Mesothelial cell of epicardium (in vitro differentiated cells): ENCODE measurements around the gene DCAF11. TPM values are rescaled to one million over a fixed set of nuclear protein-coding genes. Genes with fewer than 3 reads are reported as not detected.

Experiments
- DNase-seq, 2 experiments: peaks; one replicate each; pipeline ENCODE4 v3.0.0; 2021; ENCODE audit warnings: low spot score in 2 of 2; ENCODE audit not compliant: unreplicated experiment in 2 of 2
- H3K27ac Mint-ChIP-seq: 2 replicates; pipeline ENCODE4 v1.8.0; 2021; ENCODE audit warnings: mixed read lengths
- H3K27me3 Mint-ChIP-seq: 2 replicates; pipeline ENCODE4 v1.8.0; 2021; ENCODE audit warnings: low read depth, mixed read lengths
- H3K36me3 Mint-ChIP-seq: 2 replicates; pipeline ENCODE4 v1.8.0; 2021; ENCODE audit warnings: mixed read lengths
- H3K4me1 Mint-ChIP-seq: 2 replicates; pipeline ENCODE4 v1.8.0; 2021; ENCODE audit warnings: mixed read lengths
- H3K4me3 Mint-ChIP-seq: 2 replicates; pipeline ENCODE4 v1.8.0; 2021; ENCODE audit warnings: mild to moderate bottlenecking, moderate library complexity, mixed read lengths
- H3K9me3 Mint-ChIP-seq: 2 replicates; pipeline ENCODE4 v1.8.0; 2021; ENCODE audit warnings: mixed read lengths
- CTCF ChIP-seq: fragments of 200-600 bp; sonication (generic); IDR thresholded peaks from one replicate; pipeline ENCODE4 v1.5.0; 2021; ENCODE audit warnings: antibody characterized with exemption; ENCODE audit not compliant: unreplicated experiment
- total RNA-seq: library from RNA; stranded (reverse); gene quantifications from 3 replicates; pipeline ENCODE4 v1.2.1, GENCODE V29; 2021

Gene DCAF11
- total RNA-seq, 1 donor from 2014 or later = 62.3 TPM

DNA sequence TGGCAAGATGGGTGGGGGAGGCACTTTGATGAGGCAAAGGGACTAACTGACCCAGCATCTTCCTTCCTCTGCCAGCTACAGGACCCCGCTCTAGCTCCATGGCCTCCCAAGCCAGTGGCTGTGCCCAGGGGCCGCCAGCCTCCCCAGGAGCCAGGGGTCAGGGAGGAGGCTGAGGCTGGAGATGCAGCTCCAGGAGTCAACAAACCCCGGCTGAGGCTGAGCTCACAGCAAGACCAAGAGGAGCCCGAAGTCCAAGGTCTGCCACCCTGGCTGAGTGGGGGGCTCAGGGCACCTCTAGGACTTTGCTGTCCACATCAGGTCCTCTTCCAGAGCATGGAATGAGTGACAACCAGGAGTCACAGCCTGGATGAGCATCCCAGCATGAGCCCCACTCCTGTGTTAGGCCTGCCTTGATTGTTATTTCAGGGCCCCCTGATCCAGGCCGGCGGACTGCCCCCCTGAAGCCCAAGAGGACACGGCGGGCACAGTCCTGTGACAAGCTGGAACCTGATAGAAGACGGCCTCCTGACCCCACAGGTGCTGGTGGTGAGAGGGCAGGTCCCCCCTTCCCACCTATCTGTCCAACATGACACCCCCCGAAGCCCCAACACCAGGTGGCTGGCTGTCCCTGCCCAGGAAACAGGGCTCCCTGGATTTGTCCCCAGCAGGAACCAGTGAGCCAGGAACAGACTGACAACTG lies 45.7 kb upstream of the DCAF11 start:
- Mint-ChIP-seq H3K27me3 (peaks cover 37% of the 10 kb centered on the region), H3K36me3 (no peaks in the 10 kb centered on the region), H3K4me3 (no peak overlapping the region), H3K4me1 (no peaks in the 10 kb centered on the region), H3K9me3 (no peaks in the 10 kb centered on the region), H3K27ac (no peak overlapping the region)
- DNase-seq = no peak
- no peak for TF ChIP-seq CTCF

- no peaks in the 10 kb centered on the region for H3K4me1 Mint-ChIP-seq
- H3K9me3 Mint-ChIP-seq = no peaks in the 10 kb centered on the region
- H3K27ac Mint-ChIP-seq = no peak overlapping the region
- no peak overlapping the region for H3K4me3 Mint-ChIP-seq
- no peak for DNase-seq
- no peaks in the 10 kb centered on the region for H3K36me3 Mint-ChIP-seq
- H3K27me3 Mint-ChIP-seq = peaks cover 37% of the 10 kb centered on the region
- no peak for TF ChIP-seq CTCF
Measured at GRCh38 chr14:24069411-24069735, 45.2 kb upstream of the DCAF11 start.

DNA sequence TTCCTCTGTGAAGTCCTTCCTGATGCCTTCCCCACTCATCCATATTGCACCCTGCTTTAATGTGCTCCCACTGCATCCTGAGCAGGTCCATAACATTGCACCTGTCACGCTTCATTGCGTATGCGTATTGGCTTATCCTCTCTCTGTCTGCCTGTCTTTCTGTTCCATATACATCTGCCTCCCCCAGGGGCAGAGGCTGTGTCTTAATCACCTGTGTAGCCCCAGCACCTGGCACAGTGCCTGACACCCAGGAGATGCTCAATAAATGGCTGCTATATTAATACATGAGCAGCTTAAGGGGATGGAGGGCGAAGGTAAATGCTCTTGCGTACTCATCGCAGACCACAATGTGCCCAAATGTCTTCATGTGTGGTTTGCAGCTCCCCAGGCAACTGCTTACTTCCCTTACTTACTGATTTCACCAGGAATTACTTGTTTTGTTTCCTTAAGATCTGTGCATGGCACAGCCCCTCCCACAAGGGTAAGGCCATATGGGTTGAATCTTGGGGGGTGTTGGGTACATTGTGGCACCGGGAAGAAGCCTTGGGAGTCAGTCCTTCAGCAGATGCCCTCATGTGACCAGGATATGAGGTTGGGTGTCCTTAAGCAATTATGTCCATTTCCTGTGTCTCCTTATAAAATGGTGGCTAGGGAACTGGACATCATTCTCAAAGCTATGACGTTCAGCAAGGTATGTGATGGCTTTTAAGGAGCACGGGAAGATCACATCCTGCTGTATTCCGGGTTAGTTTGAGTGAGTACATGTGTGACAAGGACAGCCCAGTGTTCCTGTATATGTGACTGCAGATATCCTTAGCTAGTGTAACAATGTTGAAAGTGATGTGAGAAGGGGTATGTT lies 44.1 kb upstream of the DCAF11 start:
- no peak for DNase-seq
- H3K4me3 Mint-ChIP-seq = no peak overlapping the region
- peaks cover 32% of the 10 kb centered on the region for H3K27me3 Mint-ChIP-seq
- H3K36me3 Mint-ChIP-seq = no peaks in the 10 kb centered on the region
- H3K27ac Mint-ChIP-seq = no peak overlapping the region
- TF ChIP-seq CTCF = no peak
- no peaks in the 10 kb centered on the region for H3K9me3 Mint-ChIP-seq
- H3K4me1 Mint-ChIP-seq = no peaks in the 10 kb centered on the region

DNA sequence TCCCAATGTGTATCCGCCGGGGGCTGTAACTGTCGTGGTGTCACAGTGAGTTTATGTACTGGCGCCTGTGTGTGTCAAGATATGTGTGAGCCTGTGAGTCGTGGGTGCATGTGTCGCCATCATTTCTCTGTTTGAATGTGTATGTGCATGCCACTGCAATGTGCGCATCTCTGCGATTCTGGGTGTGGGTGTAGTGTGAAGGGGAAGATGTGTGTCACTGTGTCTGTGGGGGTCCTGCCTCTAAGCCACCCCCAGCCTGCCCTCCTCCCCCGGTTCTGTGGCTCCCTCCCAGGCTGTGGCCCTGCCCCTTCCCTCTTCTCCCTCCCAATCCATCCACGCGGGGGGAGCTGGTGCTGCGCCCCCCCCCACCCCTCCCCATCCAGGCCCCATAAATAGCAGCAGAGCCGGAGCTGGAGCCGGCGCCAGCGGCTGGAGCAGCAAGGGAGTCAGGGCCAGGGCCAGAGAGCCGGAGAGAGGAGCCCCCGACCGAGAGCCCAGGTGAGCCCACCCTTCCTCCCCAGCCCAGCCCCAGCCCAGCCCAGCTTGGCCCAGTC lies 43.4 kb upstream of the DCAF11 start, which contains the start of gene CPNE6:
CPNE6 (plus strand) TSS at position 419 of the 554 bp plus-strand sequence. CDS start 1,375 bp downstream, outside the sequence.
- H3K9me3 Mint-ChIP-seq = no peaks in the 10 kb centered on the region
- peaks cover 32% of the 10 kb centered on the region for H3K27me3 Mint-ChIP-seq
- DNase-seq = no peak
- TF ChIP-seq CTCF = no peak
- H3K27ac Mint-ChIP-seq = no peak within 1 kb of the TSS
- H3K4me3 Mint-ChIP-seq = no peak within 1 kb of the TSS
- H3K4me1 Mint-ChIP-seq = no peaks in the 10 kb centered on the region
- no peaks in the 10 kb centered on the region for H3K36me3 Mint-ChIP-seq

DNA sequence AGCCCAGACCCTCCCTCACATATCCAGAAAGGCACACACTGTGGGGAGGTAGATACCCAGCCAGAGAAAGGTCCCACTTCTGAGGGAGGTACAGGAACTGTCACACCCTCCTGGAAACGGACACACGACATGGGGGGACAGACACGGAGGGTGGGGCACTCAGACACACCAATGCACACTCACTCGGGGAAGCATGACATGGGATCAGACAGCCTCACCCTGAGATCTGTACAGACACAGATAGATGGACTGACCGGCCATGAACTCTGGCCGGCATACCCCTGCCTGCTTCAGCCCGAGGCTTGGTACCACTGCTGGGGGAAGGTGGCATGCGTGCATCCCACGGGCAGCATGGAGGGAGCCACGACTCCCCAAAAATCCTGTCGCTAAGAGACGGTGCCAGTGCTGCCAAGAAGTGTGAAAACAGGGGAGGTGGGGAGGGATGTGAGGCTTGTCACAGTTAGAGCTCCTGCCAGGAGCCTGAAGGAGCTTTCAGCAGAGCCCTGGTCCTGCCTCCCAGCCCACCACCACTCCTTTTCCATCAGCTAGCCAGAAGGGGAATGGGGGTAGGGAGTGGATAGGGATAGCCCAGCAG lies 42.6 kb upstream of the DCAF11 start:
- no peaks in the 10 kb centered on the region for H3K36me3 Mint-ChIP-seq
- H3K27me3 Mint-ChIP-seq = peaks cover 33% of the 10 kb centered on the region
- H3K4me1 Mint-ChIP-seq = no peaks in the 10 kb centered on the region
- no peak for TF ChIP-seq CTCF
- H3K9me3 Mint-ChIP-seq = no peaks in the 10 kb centered on the region
- no peak overlapping the region for H3K4me3 Mint-ChIP-seq
- no peak overlapping the region for H3K27ac Mint-ChIP-seq
- no peak for DNase-seq
